PC-9 (cell line): ENCODE results near the gene LIPC.

Experiments used
- EZH2 ChIP-seq: fragments of 200-600 bp; sonication (generic); IDR thresholded peaks from 2 replicates; pipeline ENCODE4 v1.8.0; 2017; ENCODE audit warnings: antibody characterized with exemption, low read depth
- TF ChIP-seq, protein P1 (sequence below): fragments of 200-600 bp; sonication (generic); conservative IDR thresholded peaks from 2 replicates; pipeline ENCODE4 v1.6.1; 2017; ENCODE audit warnings: mixed run types, antibody characterized with exemption, mild to moderate bottlenecking, moderate library complexity

DNA sequence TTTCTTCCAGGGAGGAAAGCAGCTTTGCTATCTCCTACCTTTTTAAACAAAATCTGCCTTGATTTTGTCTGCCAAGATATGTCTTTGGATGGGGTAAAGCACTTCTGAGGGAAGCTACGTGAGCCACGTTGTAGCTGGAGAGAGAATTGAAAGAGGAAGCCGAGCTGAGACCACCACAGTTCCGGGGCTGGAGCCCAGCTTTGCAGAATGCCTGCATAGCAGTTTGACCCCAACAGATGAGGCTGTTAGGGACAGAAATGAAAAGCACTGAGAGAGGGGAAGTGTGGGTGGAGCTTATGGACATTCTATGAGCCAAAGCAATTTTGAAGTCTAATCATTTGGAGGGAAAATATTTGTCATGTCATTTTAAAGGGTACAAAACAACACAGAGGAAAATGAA lies 45.4 kb downstream of the LIPC start:
- TF ChIP-seq, protein P1, sequence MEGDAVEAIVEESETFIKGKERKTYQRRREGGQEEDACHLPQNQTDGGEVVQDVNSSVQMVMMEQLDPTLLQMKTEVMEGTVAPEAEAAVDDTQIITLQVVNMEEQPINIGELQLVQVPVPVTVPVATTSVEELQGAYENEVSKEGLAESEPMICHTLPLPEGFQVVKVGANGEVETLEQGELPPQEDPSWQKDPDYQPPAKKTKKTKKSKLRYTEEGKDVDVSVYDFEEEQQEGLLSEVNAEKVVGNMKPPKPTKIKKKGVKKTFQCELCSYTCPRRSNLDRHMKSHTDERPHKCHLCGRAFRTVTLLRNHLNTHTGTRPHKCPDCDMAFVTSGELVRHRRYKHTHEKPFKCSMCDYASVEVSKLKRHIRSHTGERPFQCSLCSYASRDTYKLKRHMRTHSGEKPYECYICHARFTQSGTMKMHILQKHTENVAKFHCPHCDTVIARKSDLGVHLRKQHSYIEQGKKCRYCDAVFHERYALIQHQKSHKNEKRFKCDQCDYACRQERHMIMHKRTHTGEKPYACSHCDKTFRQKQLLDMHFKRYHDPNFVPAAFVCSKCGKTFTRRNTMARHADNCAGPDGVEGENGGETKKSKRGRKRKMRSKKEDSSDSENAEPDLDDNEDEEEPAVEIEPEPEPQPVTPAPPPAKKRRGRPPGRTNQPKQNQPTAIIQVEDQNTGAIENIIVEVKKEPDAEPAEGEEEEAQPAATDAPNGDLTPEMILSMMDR = no peak
- no peak for TF ChIP-seq EZH2
